K562 (cell line): ENCODE measurements around the gene DBT. TPM values are rescaled to one million over a fixed set of nuclear protein-coding genes. Genes with fewer than 3 reads are reported as not detected.
A peak's percentile ranks its signal among the peaks of the same experiment; 100 is the strongest.

Experiments used
- ATF7 ChIP-seq: fragments of 450-650 bp; IDR thresholded peaks from 2 replicates; pipeline ENCODE4 v1.7.1; 2014; ENCODE audit warnings: mild to moderate bottlenecking, moderate library complexity
- DMBX1 ChIP-seq: fragments of 250-450 bp; sonication (Bioruptor Pico); IDR thresholded peaks from 2 replicates; pipeline ENCODE4 v1.8.0; 2022; ENCODE audit warnings: inconsistent platforms, mild to moderate bottlenecking, moderate library complexity, borderline replicate concordance
- TCF7L2 ChIP-seq: fragments of 150-350 bp; IDR thresholded peaks from 2 replicates; pipeline ENCODE4 v1.6.1; 2016; ENCODE audit warnings: low read depth, mild to moderate bottlenecking, low read length, moderate library complexity
- ZNF143 ChIP-seq: sonication (generic); formaldehyde crosslinking; IDR thresholded peaks from 2 replicates; pipeline ENCODE4 v1.9.0; 2022; ENCODE audit warnings: mild to moderate bottlenecking, missing genetic modification reagents
- polyA plus RNA-seq, 8 experiments: library from polyadenylated mRNA; depleted of rRNA in 4 of 8; stranded (reverse) in 5 of 8; unstranded in 3 of 8; fragments of >200 nt; fragmentation: Nextera tagmentation in 2 of 8; fragmentation: Illumina TruSeq in 1 of 8; extraction: Ambion mirVana in 2 of 8; extraction: Trizol in 1 of 8; gene quantifications; 2 replicates each; pipeline versions ENCODE4 v1.2.1 to v1.2.3, GENCODE V29; 2011 to 2014; ENCODE audit warnings: inconsistent platforms in 1 of 8, missing spikeins in 1 of 8
- total RNA-seq, 7 experiments: library from RNA; depleted of rRNA in 6 of 7; stranded (reverse); fragments of >200 nt in 6 of 7; fragmentation: Illumina TruSeq in 2 of 7; extraction: Trizol in 2 of 7; gene quantifications; 2 replicates each; pipeline versions ENCODE4 v1.2.1 to v1.2.3, GENCODE V29; 2011 to 2021; ENCODE audit warnings: low replicate concordance in 1 of 7
- TF ChIP-seq, protein P1 (sequence below): fragments of 250-450 bp; sonication (Bioruptor Pico); IDR thresholded peaks from 2 replicates; pipeline ENCODE4 v1.4.0; 2020; ENCODE audit warnings: mild to moderate bottlenecking, moderate library complexity, borderline replicate concordance
- TF ChIP-seq, protein P2 (sequence below): fragments of 450-650 bp; IDR thresholded peaks from 2 replicates; pipeline ENCODE4 v1.7.1; 2018; ENCODE audit warnings: mild to moderate bottlenecking, low read depth; ENCODE audit not compliant: partially characterized antibody
- TF ChIP-seq, protein P3 (sequence below): sonication (generic); formaldehyde crosslinking; IDR thresholded peaks from 2 replicates; pipeline ENCODE4 v1.8.0; 2023; ENCODE audit warnings: mild to moderate bottlenecking, missing genetic modification reagents
- TF ChIP-seq, protein P4 (sequence below), 2 experiments: fragments of 450-650 bp in 1 of 2; sonication (generic) in 1 of 2; formaldehyde crosslinking in 1 of 2; IDR thresholded peaks; 2 replicates each; pipeline versions ENCODE4 v1.7.1 to v1.9.0; 2016 to 2022; ENCODE audit warnings: inconsistent platforms in 1 of 2, mild to moderate bottlenecking in 1 of 2, missing genetic modification reagents in 1 of 2

The DBT gene
- total and polyA plus RNA-seq, 9 of the 15 experiments (the other 6 are each of a cell fraction or from before 2014, with no cell fraction given), result 2.7 to 13.5 (median 7.3) TPM

DNA sequence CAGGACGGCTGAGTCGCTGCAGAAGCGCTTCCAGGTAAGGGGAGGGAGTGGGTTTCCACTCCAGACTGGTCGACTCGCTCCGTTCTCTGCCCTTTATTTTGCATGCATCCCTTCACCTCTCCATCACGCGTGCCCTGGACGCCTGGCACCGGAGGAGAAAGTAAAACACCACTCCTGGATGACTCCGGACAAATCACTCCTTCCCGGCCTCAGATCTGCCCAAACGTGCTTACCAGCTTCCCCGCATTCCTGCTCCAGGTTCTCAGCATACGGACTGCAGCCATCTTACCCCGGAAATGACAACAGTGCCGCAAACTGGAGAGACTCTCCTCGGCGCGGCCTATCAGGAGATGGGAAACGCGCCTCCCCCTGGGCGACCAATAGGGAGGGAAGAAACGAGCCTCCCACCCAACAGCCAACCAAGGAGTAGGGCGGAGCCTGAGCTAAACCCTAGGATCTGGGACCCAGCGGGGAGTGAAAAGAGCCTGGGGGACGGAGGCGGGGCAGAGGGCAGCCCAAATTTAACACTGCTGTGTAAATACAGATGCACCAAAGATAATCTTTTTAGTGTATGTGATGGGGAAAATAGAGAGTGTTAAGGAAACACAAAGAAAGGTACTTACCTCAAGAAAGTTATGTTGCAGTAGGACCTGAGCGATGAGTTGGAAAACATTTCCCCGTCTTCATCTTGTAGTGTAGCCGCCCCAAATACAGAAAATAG is at the start of gene DBT (continued):
- TF ChIP-seq, protein P1, sequence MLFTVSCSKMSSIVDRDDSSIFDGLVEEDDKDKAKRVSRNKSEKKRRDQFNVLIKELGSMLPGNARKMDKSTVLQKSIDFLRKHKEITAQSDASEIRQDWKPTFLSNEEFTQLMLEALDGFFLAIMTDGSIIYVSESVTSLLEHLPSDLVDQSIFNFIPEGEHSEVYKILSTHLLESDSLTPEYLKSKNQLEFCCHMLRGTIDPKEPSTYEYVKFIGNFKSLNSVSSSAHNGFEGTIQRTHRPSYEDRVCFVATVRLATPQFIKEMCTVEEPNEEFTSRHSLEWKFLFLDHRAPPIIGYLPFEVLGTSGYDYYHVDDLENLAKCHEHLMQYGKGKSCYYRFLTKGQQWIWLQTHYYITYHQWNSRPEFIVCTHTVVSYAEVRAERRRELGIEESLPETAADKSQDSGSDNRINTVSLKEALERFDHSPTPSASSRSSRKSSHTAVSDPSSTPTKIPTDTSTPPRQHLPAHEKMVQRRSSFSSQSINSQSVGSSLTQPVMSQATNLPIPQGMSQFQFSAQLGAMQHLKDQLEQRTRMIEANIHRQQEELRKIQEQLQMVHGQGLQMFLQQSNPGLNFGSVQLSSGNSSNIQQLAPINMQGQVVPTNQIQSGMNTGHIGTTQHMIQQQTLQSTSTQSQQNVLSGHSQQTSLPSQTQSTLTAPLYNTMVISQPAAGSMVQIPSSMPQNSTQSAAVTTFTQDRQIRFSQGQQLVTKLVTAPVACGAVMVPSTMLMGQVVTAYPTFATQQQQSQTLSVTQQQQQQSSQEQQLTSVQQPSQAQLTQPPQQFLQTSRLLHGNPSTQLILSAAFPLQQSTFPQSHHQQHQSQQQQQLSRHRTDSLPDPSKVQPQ (CRISPR knock-in tag), result no peak
- TF ChIP-seq ATF7 (peak; percentile 93), DMBX1 (no peak), ZNF143 (CRISPR knock-in tag) (no peak), TCF7L2 (no peak; the same call in 1 of the 2 replicates)
- TF ChIP-seq, protein P2, sequence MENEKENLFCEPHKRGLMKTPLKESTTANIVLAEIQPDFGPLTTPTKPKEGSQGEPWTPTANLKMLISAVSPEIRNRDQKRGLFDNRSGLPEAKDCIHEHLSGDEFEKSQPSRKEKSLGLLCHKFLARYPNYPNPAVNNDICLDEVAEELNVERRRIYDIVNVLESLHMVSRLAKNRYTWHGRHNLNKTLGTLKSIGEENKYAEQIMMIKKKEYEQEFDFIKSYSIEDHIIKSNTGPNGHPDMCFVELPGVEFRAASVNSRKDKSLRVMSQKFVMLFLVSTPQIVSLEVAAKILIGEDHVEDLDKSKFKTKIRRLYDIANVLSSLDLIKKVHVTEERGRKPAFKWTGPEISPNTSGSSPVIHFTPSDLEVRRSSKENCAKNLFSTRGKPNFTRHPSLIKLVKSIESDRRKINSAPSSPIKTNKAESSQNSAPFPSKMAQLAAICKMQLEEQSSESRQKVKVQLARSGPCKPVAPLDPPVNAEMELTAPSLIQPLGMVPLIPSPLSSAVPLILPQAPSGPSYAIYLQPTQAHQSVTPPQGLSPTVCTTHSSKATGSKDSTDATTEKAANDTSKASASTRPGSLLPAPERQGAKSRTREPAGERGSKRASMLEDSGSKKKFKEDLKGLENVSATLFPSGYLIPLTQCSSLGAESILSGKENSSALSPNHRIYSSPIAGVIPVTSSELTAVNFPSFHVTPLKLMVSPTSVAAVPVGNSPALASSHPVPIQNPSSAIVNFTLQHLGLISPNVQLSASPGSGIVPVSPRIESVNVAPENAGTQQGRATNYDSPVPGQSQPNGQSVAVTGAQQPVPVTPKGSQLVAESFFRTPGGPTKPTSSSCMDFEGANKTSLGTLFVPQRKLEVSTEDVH, result peak; percentile 46
- TF ChIP-seq, protein P3, sequence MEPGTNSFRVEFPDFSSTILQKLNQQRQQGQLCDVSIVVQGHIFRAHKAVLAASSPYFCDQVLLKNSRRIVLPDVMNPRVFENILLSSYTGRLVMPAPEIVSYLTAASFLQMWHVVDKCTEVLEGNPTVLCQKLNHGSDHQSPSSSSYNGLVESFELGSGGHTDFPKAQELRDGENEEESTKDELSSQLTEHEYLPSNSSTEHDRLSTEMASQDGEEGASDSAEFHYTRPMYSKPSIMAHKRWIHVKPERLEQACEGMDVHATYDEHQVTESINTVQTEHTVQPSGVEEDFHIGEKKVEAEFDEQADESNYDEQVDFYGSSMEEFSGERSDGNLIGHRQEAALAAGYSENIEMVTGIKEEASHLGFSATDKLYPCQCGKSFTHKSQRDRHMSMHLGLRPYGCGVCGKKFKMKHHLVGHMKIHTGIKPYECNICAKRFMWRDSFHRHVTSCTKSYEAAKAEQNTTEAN (CRISPR knock-in tag), result no peak
- TF ChIP-seq, protein P4, sequence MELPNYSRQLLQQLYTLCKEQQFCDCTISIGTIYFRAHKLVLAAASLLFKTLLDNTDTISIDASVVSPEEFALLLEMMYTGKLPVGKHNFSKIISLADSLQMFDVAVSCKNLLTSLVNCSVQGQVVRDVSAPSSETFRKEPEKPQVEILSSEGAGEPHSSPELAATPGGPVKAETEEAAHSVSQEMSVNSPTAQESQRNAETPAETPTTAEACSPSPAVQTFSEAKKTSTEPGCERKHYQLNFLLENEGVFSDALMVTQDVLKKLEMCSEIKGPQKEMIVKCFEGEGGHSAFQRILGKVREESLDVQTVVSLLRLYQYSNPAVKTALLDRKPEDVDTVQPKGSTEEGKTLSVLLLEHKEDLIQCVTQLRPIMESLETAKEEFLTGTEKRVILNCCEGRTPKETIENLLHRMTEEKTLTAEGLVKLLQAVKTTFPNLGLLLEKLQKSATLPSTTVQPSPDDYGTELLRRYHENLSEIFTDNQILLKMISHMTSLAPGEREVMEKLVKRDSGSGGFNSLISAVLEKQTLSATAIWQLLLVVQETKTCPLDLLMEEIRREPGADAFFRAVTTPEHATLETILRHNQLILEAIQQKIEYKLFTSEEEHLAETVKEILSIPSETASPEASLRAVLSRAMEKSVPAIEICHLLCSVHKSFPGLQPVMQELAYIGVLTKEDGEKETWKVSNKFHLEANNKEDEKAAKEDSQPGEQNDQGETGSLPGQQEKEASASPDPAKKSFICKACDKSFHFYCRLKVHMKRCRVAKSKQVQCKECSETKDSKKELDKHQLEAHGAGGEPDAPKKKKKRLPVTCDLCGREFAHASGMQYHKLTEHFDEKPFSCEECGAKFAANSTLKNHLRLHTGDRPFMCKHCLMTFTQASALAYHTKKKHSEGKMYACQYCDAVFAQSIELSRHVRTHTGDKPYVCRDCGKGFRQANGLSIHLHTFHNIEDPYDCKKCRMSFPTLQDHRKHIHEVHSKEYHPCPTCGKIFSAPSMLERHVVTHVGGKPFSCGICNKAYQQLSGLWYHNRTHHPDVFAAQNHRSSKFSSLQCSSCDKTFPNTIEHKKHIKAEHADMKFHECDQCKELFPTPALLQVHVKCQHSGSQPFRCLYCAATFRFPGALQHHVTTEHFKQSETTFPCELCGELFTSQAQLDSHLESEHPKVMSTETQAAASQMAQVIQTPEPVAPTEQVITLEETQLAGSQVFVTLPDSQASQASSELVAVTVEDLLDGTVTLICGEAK (IDR thresholded peaks at IDR 0.05), result peak; percentile 73
- TF ChIP-seq, protein P4 (CRISPR knock-in tag; IDR thresholded peaks at IDR 0.05), result no peak
